HepG2 (cell line): Measurements from ENCODE around the gene GUK1. TPM values are rescaled to one million over a fixed set of nuclear protein-coding genes. Genes with fewer than 3 reads are reported as not detected.

Source experiments
- ATAC-seq: fragments of 200-7000 bp; cut with Tn5 transposase; 3 replicates; pipeline ENCODE4 v1.9.1; 2020; ENCODE audit warnings: mild to moderate bottlenecking, moderate library complexity
- BruUV-seq: library from RNA; stranded (reverse); fragments of 400-500 nt; replicated peaks from 2 replicates; lab custom pipeline; 2021; lab: Mats Ljungman, UMichigan
- CTCF ChIA-PET: fragments of 300-600 bp; formaldehyde crosslinking; extraction: SDS; loops from one replicate; lab custom pipeline; 2021; ENCODE audit warnings: low total read pairs, inconsistent platforms, low intra/inter-chr PET ratio; lab: Yijun Ruan, JAX
- POLR2A ChIA-PET: fragments of 350-600 bp; sonication (Branson Sonifier 250); formaldehyde crosslinking; loops from one replicate; lab custom pipeline; 2020; ENCODE audit warnings: antibody characterized with exemption, inconsistent platforms; lab: Yijun Ruan, JAX
- DNase-seq: peaks from one replicate; pipeline ENCODE4 v3.0.0-alpha.2; 2015; ENCODE audit warnings: low spot score
- FAIRE-seq: peaks from 3 replicates; lab custom pipeline; 2011; peaks lifted over from hg19 to GRCh38; lab: Jason Lieb, UNC
- H2AFZ ChIP-seq: one replicate; pipeline ENCODE4 v1.6.1; 2011; ENCODE audit warnings: low read length, inconsistent platforms
- H3K27ac ChIP-seq: fragments of 300-600 bp; 3 replicates; pipeline ENCODE4 v1.8.0; 2011; ENCODE audit warnings: mixed run types, mild to moderate bottlenecking, mixed read lengths, low read length, inconsistent platforms; ENCODE audit not compliant: insufficient read depth; ENCODE audit errors: extremely low read length
- H3K27me3 ChIP-seq, 2 experiments: fragments of 200-600 bp in 1 of 2; 2 replicates in 1 of 2; 3 replicates in 1 of 2; pipeline versions ENCODE4 v1.6.0 to v1.8.0; 2011; ENCODE audit warnings: low read length in 2 of 2, mild to moderate bottlenecking in 2 of 2, moderate library complexity in 2 of 2, inconsistent platforms in 1 of 2; ENCODE audit not compliant: insufficient read depth in 2 of 2, control insufficient read depth in 1 of 2
- H3K36me3 ChIP-seq, 2 experiments: fragments of 200-600 bp in 1 of 2; replicated peaks in 1 of 2; 2 replicates in 1 of 2; 3 replicates in 1 of 2; pipeline versions ENCODE4 v1.5.1 to v1.8.0; 2011; ENCODE audit warnings: low read length in 2 of 2, inconsistent platforms in 1 of 2; ENCODE audit not compliant: insufficient read depth in 2 of 2, control insufficient read depth in 1 of 2
- H3K4me1 ChIP-seq: 2 replicates; pipeline ENCODE4 v1.5.1; 2012; ENCODE audit warnings: low read length, inconsistent platforms; ENCODE audit not compliant: insufficient read depth
- H3K4me2 ChIP-seq: 2 replicates; pipeline ENCODE4 v1.6.0; 2011; ENCODE audit warnings: low read depth, low read length, inconsistent platforms
- H3K4me3 ChIP-seq, 3 experiments: fragments of 200-600 bp in 1 of 3; sonication (generic), shearing (Covaris generic) in 1 of 3; replicated peaks in 1 of 3; 2 replicates each; pipeline ENCODE4 v1.5.1; 2011 to 2016; ENCODE audit warnings: low read length in 3 of 3, inconsistent platforms in 2 of 3, low read depth in 2 of 3, mild to moderate bottlenecking in 2 of 3, control low read depth in 1 of 3, mixed read lengths in 1 of 3; ENCODE audit not compliant: insufficient read depth in 1 of 3
- H3K79me2 ChIP-seq: one replicate; pipeline ENCODE4 v1.6.1; 2011; ENCODE audit warnings: low read length, inconsistent platforms; ENCODE audit not compliant: insufficient read depth
- H3K9ac ChIP-seq: 2 replicates; pipeline ENCODE4 v1.6.0; 2011; ENCODE audit warnings: mild to moderate bottlenecking, low read depth, low read length, inconsistent platforms; ENCODE audit not compliant: insufficient read depth
- H3K9me3 ChIP-seq: 2 replicates; pipeline ENCODE4 v1.5.1; 2012; ENCODE audit warnings: mild to moderate bottlenecking, low read length
- H4K20me1 ChIP-seq: 2 replicates; pipeline ENCODE4 v1.6.0; 2011; ENCODE audit warnings: inconsistent platforms, mild to moderate bottlenecking, low read length, moderate library complexity; ENCODE audit not compliant: insufficient read depth
- ADNP ChIP-seq: sonication (generic); formaldehyde crosslinking; IDR thresholded peaks from 2 replicates; pipeline ENCODE4 v1.4.0; 2020; ENCODE audit warnings: missing genetic modification reagents
- GATAD2A ChIP-seq: IDR thresholded peaks from 2 replicates; pipeline ENCODE4 v1.6.1; 2016
- HOXA7 ChIP-seq: sonication (generic); formaldehyde crosslinking; IDR thresholded peaks from 2 replicates; pipeline ENCODE4 v1.8.1; 2022; ENCODE audit warnings: mild to moderate bottlenecking, missing genetic modification reagents, moderate library complexity
- POLR2AphosphoS2 ChIP-seq: IDR thresholded peaks from 2 replicates; pipeline ENCODE4 v1.6.1; 2011; ENCODE audit warnings: low read depth, low read length, improper control_type of control experiment
- WGBS: methylation state at CpG from one replicate; pipeline ENCODE4 v1.1.6; 2017; ENCODE audit warnings: low lambda C conversion rate; 5-methylcytosine and 5-hydroxymethylcytosine counted together
- in situ Hi-C: cut with HindIII; loops from 2 replicates; pipeline ENCODE4 v1.10.0; 2017; ENCODE audit warnings: low pct_unique_long_range_greater_than_20kb; ENCODE audit not compliant: extremely low pct_ligation_motif_present
- intact Hi-C: fragments of 100-400 bp; cut with micrococcal nuclease; formaldehyde crosslinking; loops from one replicate; pipeline ENCODE4 v1.10.0; 2022; ENCODE audit not compliant: unreplicated experiment
- polyA plus RNA-seq, 8 experiments: library from polyadenylated mRNA; depleted of rRNA in 3 of 8; stranded (reverse) in 7 of 8; unstranded in 1 of 8; fragments of >200 nt; fragmentation: Illumina TruSeq in 4 of 8; extraction: Trizol in 4 of 8; gene quantifications; 2 replicates each; pipeline versions ENCODE4 v1.2.1 to v1.2.3, GENCODE V29; 2011 to 2016; ENCODE audit warnings: low read depth in 4 of 8, missing spikeins in 1 of 8, mixed read lengths in 1 of 8; ENCODE audit not compliant: insufficient read depth in 1 of 8
- total RNA-seq, 5 experiments: library from RNA; depleted of rRNA; stranded (reverse); fragments of >200 nt; fragmentation: Illumina TruSeq; extraction: Trizol; gene quantifications; 2 replicates each; pipeline ENCODE4 v1.2.3, GENCODE V29; 2016; ENCODE audit warnings: low read depth in 1 of 5
- TF ChIP-seq, protein P1 (sequence below): sonication (generic); formaldehyde crosslinking; conservative IDR thresholded peaks from 2 replicates; pipeline ENCODE4 v1.4.0; 2020; ENCODE audit warnings: missing genetic modification reagents
- TF ChIP-seq, protein P2 (sequence below): sonication (generic); formaldehyde crosslinking; IDR thresholded peaks from 2 replicates; pipeline ENCODE4 v1.4.0; 2020; ENCODE audit warnings: mild to moderate bottlenecking, missing genetic modification reagents

GUK1 gene
- total and polyA plus RNA-seq, 2 of the 13 experiments (the other 11 are each of a cell fraction or from before 2014, with no cell fraction given): 116 to 154 TPM

DNA sequence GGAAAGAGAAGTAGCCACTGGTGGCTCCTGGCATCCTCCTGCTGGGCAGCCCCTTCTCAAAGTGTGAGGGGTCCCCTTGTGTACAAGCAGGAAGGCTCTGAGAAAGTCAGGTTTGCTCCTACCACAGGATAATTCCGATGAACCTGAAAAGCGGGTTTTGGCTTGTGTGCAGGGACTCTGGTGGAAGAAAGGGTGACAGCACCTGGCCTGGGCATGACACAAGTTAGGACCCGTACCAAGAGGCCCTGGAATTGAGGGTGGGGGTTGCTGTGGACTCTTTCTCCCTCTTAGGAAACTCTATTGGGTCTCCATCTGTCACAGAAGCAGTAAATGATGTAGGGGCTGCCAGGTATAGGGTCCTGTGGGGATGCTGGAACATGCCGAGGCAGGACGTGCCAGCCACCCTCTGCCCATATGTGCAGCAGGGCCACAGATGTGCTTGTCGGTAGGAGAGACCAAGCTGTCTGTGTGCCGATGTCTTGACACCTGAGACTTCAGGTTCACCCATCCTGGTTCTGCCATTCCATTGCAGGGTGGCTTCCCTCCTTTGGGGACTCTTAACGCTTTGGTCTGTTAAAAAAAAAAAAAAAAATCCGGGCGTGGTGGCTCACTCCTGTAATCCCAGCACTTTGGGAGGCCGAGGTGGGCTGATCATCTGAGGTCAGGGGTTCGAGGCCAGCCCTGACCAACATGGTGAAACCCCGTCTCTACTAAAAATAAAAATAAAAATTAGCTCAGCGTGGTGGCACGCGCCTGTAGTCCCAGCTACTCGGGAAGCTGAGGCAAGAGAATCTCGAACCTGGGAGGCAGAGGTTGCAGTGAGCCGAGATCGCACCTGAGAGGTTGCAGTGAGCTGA, 46.8 kb upstream of the GUK1 start:
- DNase-seq (no peak), FAIRE-seq (no peak), ATAC-seq (no peak)
- no peaks in the 10 kb centered on the region for H3K27me3 ChIP-seq
- 97% methylated on average over 18 of the region's 20 CpGs for WGBS
- no TSS peak for BruUV-seq
- peaks cover 100% of the 10 kb centered on the region for H4K20me1 ChIP-seq
- in situ Hi-C loops (no loop called here), intact Hi-C loops (no loop called here)
- H3K9ac ChIP-seq: no peak overlapping the region
- TF ChIP-seq, protein P1, sequence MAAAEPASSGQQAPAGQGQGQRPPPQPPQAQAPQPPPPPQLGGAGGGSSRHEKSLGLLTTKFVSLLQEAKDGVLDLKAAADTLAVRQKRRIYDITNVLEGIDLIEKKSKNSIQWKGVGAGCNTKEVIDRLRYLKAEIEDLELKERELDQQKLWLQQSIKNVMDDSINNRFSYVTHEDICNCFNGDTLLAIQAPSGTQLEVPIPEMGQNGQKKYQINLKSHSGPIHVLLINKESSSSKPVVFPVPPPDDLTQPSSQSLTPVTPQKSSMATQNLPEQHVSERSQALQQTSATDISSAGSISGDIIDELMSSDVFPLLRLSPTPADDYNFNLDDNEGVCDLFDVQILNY: no peak
- no peak for TF ChIP-seq GATAD2A
- TF ChIP-seq ADNP (CRISPR knock-in tag): no peak
- no peak for TF ChIP-seq HOXA7 (CRISPR knock-in tag)
- TF ChIP-seq POLR2AphosphoS2: no peak
- TF ChIP-seq, protein P2, sequence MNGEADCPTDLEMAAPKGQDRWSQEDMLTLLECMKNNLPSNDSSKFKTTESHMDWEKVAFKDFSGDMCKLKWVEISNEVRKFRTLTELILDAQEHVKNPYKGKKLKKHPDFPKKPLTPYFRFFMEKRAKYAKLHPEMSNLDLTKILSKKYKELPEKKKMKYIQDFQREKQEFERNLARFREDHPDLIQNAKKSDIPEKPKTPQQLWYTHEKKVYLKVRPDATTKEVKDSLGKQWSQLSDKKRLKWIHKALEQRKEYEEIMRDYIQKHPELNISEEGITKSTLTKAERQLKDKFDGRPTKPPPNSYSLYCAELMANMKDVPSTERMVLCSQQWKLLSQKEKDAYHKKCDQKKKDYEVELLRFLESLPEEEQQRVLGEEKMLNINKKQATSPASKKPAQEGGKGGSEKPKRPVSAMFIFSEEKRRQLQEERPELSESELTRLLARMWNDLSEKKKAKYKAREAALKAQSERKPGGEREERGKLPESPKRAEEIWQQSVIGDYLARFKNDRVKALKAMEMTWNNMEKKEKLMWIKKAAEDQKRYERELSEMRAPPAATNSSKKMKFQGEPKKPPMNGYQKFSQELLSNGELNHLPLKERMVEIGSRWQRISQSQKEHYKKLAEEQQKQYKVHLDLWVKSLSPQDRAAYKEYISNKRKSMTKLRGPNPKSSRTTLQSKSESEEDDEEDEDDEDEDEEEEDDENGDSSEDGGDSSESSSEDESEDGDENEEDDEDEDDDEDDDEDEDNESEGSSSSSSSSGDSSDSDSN: 0 out of 2 replicates have a peak, but pooled peaks have one; percentile 9
- POLR2A ChIA-PET: interaction anchor here (0.8 to 1.8 kb wide), 2 partner anchors 9 to 10 kb away, joined by 4 to 7 read pairs; partner anchors contain the start of gene ARF1
- no peak overlapping the region for H3K4me2 ChIP-seq
- peaks cover 19 to 75% of the 10 kb centered on the region in 2 experiments; a peak in 4 of 5 replicates for H3K36me3 ChIP-seq
- no peak overlapping the region for H2AFZ ChIP-seq
- H3K4me1 ChIP-seq: peaks cover 31% of the 10 kb centered on the region
- H3K4me3 ChIP-seq: no peak overlapping the region
- peaks cover 26% of the 10 kb centered on the region for H3K9me3 ChIP-seq
- H3K27ac ChIP-seq: no peak overlapping the region
- peaks cover 97% of the 10 kb centered on the region for H3K79me2 ChIP-seq
- CTCF ChIA-PET: no interaction called here
